HG03460 (cell line): ENCODE data around the gene GPR137B.
"Not testable (repeated sequence)": the region's sequence is repeated elsewhere in the genome, so short reads cannot be mapped to it uniquely, and the experiment has no call there.

Experiments
- ATAC-seq: cut with Tn5 transposase; IDR thresholded peaks from one replicate; pipeline ENCODE4 v1.9.1; 2021; ENCODE audit not compliant: unreplicated experiment

The GPR137B gene

GRCh38 chr1:236143104-236143948 lies 987 bp downstream of the GPR137B start:
- ATAC-seq: peak; percentile 24

DNA sequence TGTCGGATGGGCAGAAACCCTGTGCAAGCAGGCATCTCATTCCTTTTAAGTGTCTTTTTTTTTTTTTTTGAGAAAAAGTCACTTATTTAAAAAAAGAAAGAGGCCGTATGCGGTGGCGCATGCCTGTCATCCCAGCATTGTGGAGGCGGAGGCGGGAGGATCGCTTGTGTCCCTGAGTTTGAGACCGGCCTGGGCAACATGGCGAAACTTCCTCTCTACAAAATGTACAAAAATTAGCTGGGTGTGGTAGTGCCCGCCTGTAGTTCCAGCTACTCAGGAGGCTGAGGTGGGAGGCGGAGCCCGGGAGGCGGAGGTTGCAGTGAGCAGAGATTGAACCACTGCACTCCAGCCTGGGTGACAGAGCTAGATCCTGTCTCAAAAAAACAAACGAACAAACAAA lies 1.7 kb downstream of the GPR137B start:
- no peak for ATAC-seq

- ATAC-seq: peak; percentile 27
Observed at GRCh38 chr1:236144446-236145150, 2.3 kb downstream of the GPR137B start.

GRCh38 chr1:236147068-236147467 lies 4.7 kb downstream of the GPR137B start:
- no peak for ATAC-seq

GRCh38 chr1:236147521-236148469 lies 5.5 kb downstream of the GPR137B start:
- no peak for ATAC-seq

DNA sequence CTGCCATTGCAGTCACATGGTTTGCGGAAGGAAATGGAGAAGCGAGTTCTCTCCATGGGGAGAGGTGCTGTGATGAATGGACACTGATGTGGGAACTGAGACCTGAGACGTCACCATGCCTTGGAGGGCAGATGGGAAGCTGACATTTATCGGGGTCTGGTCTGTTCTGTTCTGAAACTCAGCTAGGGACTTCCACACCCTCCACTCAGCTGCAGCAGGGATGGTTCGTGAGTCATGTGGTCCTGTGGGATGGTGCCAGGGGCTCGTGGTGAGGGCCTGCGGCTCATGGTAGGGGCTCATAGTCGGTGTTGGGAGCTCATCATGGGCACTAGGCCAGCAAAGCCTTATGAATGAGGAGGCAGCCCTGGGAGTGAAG lies 6.1 kb downstream of the GPR137B start:
- ATAC-seq: no peak

DNA sequence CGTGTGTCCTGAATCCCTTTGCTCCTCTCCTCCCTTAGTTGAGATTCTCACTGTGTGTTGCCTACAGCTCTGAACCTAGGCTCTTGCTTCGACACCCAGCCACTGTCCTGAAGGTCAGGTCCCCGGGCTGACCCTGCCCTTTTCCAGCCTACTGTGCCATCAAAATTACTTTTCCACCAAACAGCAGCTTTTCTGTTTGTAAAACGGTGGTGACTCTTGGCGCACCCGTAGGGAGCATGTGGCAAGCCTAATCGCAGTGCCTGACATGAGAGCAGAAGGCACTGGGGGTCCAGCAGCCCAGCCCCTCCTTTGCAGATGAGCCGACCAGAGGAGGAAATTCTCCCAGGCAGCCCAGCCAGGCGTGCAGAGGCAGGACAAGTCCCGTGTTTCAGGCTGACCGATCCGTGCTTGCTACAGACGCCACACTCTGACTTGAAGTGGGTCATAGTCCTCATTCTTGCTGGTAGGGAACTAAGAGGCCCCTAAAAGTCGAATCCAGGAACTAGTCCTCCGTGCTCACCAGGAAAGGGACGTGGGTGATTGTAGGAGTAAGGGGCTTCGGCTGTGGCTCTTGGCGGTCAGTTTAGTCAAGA lies 6.8 kb downstream of the GPR137B start:
- ATAC-seq: no peak

GRCh38 chr1:236149696-236150228 lies 7.4 kb downstream of the GPR137B start:
- ATAC-seq: no peak

DNA sequence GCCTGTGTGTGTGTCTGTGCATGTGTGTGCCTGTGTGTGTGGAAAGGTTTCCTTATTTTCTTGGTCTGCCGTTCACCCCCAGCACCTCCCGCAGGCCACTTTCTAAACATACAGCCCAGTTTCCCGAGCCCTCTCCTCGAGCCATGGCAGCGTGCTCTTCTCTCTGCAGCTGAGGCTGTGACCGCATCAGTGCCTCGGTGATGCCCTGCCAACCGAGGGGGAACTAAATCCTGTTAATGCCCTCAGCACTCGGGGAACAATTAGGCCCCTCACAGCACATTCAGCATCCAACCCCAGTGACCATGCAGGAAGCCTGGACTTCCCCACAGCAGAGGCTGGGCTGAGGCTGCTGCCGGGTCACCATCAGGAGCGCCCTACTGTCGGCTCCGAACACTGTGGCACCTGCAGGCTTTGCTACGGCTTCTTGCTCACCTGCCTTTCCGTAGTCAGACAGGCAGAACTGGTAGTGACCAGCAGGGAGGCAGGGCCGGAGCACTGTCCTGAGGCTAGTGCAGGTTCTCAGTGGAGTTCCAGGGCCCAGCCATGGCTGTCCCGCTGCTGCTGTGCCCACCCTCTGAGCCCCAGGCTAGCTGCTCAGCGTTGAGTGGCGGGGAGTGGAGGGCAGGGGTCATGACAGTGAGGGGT lies 8.1 kb downstream of the GPR137B start:
- no peak for ATAC-seq

- ATAC-seq: no peak
Observed at GRCh38 chr1:236150986-236151385, 8.6 kb downstream of the GPR137B start.

DNA sequence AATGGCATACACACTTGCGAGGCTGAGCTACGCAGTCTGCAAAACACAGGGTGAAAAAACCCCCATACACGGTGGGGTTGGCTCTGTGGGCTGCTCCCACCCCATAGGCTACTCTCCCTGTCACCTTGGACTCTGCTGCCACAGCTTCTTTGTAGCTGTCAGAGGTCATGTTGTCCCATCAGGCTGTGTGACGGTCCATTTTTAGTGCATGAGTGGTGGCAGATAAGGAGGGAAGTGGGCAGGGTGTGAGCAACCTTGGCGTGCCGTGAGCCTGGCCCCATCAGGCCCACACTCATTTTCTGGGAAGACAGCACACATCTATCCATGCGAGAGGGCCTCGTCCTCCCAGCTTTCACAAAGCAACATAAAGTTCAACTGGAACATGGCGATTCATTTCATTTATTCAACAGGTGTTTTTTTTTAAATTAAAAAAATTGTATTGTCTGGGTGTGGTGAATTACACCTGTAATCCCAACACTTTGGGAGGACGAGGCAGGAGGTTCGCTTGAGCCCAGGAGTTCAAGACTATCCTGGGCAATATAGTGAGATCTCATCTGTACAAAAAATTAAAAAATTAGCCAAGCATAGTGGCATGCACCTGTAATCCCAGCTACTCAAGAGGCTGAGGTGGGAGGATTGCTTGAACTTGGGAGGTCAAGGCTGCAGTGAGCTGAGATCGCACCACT lies 9.5 kb downstream of the GPR137B start:
- no peak for ATAC-seq

- ATAC-seq: no peak
Observed at GRCh38 chr1:236154126-236154525, 11.8 kb downstream of the GPR137B start.

DNA sequence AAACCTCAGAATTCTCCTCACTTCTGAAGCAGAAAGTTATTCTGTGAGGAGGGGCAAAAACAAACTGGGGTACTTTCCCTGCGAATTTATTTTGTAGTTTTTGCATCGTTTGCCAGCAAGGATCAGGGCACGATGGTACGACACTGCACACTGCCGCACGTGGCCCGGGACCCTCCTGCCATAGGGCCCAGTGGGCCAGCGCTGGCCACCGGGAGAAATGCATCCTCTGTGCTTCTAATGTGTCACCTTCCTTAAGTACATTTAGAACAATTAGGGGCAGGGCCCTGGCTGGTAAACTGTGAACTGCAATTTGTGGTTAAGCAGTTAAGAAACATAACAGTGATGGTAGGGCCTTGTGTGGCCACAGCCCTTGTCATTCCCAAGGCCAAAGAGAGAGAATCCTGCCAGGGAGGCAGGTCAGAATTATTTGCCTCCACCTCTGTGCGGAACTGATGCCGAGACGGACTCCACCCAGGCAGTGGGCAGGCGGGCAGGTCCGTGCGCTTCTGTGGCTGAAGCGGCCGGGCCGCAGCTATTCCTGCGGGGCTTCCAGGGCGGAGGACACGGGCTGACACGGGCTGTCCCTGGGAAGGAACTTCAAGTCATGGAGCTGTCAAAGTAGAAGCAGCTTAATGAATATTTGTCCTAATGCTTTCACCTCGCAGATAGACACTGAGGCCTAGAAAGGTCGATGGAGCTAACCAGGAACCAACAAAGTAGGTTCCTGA lies 12.5 kb downstream of the GPR137B start:
- no peak for ATAC-seq

GRCh38 chr1:236155399-236155767 lies 13.0 kb downstream of the GPR137B start:
- no peak for ATAC-seq

GRCh38 chr1:236155841-236156503 lies 13.6 kb downstream of the GPR137B start:
- no peak for ATAC-seq

GRCh38 chr1:236156512-236157208 lies 14.3 kb downstream of the GPR137B start:
- peak; percentile 77 for ATAC-seq

DNA sequence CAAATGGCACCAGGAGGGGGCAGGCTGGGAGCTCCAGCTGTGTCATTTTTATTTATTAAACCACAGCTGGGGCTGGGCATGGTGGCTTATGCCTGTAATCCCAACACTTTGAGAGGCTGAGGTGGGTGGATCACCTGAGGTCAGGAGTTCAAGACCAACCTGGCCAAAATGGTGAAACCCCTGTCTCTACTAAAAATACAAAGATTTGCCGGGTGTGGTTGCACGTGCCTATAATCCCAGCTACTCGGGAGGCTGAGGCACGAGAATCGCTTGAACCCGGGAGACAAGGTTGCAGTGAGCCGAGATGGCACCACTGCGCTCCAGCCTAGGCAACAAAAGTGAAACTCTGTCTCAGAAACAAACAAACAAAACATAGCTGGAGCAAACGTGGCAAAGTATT lies 15.7 kb downstream of the GPR137B start:
- not testable (repeated sequence) for ATAC-seq

DNA sequence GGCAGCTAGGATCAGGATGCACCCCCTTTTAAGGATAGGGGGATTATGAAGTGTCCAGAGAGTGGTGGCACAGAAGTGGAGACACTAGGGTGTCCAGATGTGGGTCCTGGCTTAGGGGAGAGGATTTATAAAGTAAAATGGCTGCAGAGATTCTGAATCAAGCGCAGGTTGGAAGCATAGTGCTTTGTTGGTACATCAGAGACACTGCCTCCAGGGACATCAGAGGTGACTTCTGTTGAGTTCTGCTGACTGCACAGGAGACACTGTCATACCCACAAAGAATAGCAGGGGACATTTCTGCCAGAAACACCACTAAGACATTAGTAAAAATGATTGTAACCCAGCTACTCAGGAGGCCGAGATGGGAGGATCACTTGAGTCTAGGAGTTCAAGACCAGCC lies 16.4 kb downstream of the GPR137B start:
- ATAC-seq: no peak
